Measurements from ENCODE around the gene MAGI2.
"Not testable (repeated sequence)": the region's sequence is repeated elsewhere in the genome, so short reads cannot be mapped to it uniquely, and the experiment has no call there.

MAGI2 gene

DNA sequence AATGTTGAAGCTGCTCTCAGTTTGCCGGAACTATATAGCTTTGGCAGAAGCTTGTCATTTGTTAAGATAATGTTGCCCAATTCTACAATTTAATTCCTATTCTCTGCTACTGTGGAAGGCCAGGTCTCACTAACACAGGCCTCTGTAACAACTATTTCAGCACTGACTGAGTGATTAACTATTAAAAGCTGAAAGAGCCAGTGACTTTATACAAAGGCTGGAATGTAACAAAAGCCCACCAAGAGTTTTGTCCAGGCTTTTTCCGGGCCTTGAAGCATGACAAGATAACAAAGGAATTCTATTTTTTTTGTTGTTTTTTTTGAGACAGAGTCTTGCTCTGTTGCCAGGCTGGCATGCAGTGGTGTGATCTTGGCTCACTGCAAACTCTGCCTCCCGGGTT is 859.3 kb downstream of the MAGI2 start:
- DNase-seq, result no peak

DNA sequence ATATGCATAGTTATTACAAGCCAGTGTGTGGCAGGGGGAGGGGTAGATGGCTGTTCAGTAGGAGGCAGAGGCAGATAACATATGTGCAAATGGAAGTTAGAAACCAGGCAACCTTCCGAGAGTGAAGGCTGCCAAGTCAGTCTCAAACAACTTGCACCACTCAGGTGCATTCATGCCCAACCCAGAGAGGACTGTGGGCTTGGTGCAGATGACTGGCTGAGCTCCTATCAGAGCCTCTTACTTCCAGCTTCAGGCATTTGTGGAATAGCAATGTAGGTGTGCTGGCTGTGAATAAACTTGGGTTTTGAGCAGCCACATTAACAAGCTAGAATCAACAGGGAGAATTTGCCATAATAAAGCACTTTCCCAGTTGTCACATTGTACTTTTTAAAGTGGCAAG is 865.1 kb downstream of the MAGI2 start:
- DNase-seq, result no peak

DNA sequence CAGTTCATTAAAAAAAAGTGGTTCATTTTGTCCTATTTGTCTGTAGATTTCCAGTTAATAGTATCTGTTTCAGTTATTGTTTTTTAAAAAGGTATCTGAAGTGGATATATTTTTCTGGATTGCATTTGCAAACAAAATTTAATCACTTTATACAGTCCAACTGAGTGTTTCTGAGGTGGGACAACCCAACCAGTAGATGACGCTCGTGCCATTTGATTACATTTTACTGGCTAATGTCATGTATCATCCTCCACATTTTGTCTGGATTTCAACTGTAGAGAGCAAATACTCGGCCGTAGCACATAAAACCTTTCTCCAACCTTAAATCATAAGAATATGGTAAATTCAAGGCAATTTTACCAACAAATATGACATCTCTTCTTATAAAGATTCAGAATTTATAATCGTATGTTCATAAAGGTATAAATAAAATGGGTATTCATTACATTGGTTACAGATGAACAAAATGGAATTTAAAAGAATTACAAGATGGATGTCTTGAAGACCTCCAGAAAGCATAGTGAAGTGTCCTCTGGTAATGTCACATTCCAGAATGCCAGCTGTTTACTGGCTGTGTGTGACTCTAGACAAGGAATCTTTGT is 865.9 kb downstream of the MAGI2 start:
- DNase-seq, result no peak

DNA sequence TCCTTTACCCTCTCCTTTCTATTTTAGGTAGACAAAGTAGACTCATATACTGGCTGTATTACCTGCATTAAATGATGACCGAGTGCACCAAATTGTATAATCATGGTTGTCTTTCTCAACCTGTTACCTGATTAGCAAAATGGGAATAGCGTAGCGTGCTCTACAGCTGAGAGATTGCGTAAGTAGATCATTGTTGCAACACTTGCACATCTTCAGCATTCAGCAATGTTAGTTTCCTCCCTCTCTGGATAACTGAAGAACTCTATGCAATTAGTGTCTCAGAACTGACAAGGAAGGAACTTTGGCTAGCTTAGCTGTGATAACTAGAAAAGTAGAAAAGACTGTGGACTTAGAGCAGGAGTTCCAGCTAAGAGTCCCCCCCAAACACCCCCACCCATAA is 867.5 kb downstream of the MAGI2 start:
- DNase-seq, result no peak

DNA sequence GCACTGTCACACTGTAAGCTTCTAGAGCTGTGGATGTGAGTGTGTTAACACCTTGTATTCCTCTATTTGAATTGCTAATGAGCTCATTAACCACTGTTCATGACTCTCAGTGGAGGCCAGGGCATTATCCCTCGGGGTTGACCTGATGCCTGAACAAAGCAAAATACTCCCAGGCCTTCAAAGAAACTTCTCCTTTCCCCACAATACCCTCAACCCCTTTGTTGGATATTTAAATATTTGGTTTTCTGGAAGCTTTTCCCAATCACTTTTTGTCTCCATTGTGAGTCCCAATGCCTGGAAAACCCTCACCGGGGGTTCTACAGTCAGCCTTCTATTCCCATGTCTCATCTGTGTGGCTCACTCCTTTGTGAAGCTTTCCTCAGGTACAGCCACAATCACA is 874.8 kb downstream of the MAGI2 start:
- DNase-seq, result no peak

DNA sequence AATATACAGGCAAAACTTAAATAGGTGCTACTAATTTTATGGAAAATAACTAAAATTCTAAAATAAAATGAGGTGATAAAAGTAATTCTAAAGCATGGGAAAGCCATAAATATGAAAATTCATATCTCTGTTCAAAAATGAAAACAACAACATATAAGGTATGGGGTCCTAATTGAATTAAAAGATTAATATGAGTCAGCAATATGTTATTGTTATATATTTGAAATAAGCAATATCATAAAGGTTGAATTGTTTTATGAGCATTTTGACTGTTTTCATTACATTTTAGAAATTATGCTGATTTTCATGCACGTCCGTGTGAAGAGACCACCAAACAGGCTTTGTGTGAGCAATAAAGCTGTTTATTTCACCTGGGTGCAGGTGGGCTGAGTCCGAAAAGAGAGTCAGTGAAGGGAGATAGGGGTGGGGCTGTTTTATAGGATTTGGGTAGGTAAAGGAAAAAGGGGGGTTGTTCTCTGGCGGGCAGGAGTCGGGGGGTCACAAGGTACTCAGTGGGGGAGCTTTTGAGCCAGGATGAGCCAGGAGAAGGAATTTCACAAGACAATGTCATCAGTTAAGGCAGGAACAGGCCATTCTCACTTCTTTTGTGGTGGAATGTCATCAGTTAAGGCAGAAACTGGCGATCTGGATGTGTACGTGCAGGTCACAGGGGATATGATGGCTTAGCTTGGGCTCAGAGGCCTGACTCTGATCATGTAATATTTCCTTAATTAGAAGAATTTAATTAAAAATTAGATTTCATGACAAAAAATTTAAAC is 876.1 kb downstream of the MAGI2 start:
- DNase-seq, result not testable (repeated sequence)

DNA sequence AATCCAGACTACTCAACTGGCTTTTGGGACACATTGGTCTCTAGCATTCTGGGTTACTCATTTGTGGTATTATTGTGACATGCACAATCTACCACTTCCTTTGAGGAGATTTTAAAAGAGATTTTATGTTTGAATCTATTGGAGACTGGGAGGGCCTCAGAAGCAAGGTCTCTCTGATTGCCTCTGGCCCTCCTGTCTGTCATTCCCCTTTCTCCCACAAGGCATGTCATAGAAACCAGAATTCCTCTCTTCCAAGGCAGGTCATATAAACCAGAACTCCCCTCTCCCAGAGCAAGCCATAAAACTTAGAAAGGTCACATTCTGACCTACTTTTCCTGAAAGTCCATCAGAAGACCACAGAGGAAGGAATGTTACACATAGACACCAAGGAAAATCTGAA is 877.2 kb downstream of the MAGI2 start:
- no peak for DNase-seq

DNA sequence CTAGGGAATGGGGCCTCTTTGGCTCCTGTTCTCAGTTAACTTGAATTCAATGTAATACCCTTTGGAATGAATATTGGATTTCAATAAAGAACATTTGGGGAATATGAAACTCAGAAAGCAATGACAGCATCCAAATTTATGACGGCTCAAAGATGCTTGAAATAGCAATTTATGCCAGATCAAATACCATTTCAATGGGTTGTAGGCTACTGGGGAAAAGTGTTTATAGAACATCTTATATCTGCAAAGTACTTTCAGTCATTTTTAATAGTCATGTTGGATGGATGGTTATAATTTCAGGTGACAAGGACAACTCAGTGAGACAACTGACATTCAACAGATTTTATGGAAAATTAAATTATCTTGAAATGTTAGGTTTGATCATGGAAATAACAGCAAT is 882.2 kb downstream of the MAGI2 start:
- DNase-seq, result no peak

DNA sequence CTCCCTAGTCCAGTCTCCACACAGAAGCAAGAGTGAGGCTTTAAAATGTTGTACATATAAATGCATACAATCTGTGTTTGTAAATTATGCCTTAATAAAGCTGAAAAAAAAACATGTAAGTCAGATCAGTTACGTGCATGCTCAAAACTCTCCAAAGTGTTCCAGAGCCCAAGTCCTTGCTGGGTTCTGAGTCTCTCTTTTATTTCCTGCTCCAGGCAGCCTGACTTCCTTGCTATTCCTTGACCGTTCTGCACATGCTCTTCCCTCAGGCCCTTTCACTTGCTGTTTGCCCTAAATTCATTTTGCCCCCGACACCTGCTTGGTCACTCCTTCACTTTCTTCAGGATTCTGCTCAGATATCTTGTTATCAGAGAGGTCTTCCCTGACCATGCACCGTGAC is 884.8 kb downstream of the MAGI2 start:
- DNase-seq, result no peak

DNA sequence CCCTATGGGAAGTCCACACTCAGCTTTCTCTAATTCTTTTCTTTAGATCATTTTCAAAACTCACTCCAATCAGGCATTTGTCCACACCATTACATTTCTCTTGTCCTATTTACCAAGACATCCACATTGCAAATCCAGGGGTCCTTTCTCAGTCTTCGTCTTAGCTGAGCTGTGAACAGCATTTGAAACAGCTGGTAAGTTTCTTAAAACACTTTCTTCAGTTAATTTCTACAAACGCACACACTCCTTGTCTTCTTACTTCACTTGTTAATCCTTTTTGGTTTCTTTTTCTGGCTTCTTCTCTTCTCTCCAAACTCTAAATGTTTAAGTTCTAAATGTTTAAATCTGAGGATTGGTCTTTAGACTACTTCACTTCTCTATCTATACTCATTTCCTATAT is 885.6 kb downstream of the MAGI2 start:
- DNase-seq, result no peak

DNA sequence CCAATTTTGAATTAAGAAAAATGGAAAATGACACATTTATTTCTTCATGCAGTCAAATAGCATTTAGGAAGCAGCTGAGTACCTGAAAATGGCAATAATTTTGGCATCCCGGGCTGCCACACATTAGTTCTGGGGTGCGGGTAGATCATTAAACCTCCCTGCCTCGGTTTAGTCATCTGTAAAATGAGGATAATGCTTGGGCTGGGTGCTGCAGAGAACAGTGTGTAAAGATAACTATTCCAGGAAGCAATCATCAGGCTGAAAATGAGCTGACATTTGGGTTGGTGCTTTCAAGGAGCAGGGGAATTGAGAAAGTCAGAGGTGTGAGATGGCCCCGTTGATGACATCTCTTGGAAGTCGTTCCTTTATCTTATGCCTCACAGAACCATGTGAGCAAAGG is 887.7 kb downstream of the MAGI2 start:
- no peak for DNase-seq

DNA sequence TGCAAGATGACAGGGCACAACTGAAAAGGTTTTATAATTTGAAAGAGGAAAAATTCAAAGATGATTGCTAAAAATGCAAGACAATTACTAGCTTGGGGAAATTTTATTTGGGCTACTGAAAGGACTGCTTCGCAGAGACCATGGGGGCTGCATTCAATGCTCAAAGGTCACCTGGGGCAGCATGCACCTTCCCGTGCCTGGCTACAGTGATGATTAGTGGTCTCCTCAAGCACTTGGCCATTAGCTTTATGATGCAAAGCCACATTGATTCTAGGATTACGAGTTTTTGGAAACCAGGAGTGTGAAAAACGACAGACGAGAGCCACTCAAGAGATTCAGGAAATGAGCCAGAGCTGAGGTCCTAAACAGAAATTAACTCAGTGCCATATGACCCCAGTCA is 890.3 kb downstream of the MAGI2 start:
- no peak for DNase-seq

DNA sequence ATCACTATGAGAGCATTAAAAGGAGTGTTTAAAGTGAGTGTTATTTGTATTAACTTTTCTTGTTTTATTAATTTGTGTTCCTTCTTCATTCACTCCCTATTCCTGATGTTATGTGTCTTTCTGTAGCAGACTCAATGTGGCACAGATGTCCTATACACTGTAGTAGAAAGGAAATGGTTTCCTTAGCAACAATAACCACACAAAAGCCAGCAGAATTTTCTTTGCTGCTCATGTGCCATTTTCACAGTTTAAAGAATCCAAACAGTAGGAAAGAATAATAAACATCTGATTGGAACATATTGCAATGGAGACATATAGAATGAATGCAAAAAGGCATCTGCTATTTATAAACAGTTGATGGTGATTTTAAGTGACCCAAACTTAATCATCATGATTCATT is 891.3 kb downstream of the MAGI2 start:
- no peak for DNase-seq

DNA sequence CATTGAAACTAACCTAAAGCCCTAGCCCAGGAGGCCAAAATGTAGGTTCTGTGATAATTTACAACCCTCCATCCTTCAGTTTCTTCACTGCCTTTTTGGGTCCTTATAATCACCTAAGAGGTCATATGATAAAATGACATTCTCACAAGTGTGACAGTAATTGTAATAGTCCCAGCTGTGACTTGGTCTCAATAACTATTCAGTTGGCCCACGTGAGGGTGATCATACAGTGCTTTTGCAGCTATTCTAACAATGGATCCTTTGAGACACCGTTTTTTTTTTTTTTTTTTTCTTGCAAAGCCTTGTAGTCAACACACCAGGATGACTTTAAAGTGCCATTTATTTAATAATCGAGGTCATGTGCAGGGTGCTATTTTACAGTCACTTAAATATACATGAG is 894.9 kb downstream of the MAGI2 start:
- no peak for DNase-seq

DNA sequence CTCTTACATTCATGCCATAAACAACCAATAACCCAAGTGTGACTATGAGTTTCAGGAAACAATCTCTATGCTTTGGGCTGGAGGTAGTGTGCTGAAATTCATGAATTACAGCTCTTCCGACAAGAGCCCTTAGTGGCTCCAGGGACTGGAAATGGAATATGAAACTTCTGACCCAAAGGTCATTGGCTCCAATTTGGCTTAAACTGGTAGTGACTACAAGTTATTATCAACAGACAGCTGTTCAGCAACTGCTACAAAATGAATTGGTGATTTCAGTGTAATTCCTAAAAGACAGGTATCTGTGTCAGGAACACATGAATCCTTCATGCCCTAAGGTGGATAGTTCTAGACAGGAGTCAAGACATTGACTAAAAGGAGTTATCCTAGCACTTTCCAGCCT is 909.5 kb downstream of the MAGI2 start:
- no peak for DNase-seq

DNA sequence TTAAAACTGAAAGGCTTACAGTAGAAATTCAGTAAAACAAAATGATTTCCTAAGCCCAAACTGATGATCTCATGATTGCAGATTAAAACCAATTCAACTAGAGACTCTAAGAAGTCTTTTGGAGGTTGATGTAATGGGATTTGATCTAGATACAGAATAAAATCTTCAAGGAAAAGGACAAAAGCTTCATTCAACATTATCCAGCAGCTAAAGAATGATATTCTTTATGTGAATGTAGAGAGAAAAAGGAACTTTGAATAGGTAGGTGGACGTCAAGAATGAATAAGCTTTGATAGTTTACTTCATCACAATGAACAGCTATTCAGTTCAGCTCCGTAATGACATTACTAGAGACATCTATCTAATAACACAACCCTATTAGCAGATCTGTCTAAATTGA is 910.5 kb downstream of the MAGI2 start:
- DNase-seq, result no peak

DNA sequence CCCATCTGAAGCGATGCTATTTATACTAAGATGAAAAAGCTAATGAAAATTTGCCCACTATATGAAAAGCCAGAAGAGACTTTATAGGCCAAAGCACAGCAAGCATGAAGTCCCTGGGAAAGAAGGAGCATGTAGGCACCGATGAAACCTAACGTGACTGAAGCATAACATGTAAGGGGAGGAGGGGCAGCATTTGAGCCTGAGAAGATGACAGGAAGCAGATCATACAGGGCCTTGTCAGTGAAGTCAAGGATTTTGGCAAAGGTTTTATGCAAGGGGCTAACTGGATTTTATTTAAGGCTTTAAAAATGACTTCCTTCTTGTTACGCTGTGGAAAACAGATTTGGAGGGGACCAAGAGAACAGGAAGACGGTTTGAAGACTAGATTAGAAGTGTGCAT is 910.9 kb downstream of the MAGI2 start:
- DNase-seq, result no peak

DNA sequence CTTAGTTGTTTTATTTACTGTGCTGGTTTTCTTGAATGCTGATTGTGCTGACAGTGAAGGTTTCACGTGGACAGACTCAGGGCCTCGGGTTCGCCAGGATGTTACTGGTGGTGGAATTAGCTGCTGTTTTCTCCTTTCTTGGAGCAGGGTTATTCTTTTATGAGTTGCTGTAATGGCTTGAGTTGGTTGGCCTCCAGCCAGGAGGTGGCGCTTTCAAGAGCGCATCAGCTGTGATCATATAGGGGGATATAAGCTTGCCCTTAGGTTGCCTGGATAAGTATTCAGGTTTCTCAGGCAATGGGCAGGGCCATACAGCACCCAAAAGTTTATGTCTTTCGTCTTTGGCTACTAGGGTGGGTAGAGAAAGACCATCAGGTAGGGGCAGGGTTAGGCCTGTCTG is 913.6 kb downstream of the MAGI2 start:
- no peak for DNase-seq

DNA sequence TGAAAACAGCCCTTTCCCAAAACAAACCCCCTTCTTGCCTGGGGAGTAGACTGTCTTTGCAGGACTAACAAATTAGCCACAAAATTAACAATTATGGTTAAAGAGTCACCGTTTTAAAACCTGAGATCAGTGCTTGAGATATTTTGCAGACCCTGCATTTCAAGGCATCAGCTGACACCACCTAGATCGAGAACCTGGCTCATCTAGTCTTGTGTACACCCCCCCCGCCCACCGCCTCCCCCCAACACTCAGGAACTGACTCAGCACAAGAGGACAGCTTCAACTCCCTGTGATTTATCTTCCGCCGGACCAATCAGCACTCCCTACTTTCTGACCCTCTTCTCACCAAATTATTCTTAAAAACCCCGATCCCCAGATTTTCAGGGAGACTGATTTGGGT is 917.8 kb downstream of the MAGI2 start:
- no peak for DNase-seq

DNA sequence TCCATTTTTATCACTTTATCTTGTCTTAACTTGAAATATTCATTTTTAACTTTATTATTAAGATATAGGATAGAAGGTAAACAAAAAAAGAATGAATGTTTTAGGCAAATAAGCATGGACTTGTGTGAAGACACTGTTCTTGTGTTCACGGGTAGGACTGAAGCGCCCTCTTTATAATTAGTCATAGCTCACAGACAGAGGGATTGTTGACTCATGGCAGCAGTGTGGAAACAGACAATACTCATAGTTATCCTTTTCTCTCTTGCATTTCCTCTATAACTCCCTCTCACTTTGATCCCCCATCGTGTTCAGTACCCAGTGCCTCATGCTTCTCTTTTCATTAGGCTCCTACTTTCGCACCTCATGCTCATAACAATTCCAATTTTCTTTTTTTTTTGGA is 923.1 kb downstream of the MAGI2 start:
- DNase-seq, result no peak

DNA sequence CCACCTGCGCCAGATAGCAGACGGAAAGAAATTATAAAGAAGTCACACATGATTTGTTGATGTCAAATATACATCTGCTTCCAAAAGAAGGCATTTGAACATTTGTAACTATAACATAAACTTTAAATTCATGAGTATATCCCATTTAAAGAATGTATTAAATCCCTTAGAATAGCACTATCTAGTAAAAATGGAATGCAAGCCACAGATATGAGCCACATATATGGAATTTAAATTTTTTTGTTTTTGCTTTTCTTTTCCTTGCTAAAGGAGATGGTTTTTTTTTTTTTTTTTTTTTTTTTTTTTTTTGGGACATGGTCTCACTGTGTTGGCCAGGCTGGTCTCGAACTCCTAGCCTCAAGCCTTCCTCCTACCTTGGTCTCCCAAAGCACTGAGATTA is 924.1 kb downstream of the MAGI2 start:
- DNase-seq, result no peak

DNA sequence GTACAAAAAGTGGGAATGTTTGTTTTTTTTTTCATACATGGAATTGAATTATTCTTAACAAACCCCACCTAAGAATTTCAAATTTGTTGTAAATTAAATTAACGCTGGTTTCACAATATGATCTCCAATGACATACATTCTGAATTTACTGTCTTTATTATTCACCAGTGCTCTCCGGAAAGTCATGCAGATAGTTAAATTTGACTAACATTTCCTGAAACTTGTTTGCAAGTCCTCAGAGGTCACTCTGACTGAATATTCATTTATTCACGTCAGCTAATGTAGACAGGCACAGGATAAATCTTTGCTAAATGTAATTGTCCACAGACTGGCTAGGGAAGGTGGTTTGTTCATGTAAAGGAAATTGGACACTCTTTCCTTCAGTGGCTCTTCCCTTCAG is 924.5 kb downstream of the MAGI2 start:
- no peak for DNase-seq

DNA sequence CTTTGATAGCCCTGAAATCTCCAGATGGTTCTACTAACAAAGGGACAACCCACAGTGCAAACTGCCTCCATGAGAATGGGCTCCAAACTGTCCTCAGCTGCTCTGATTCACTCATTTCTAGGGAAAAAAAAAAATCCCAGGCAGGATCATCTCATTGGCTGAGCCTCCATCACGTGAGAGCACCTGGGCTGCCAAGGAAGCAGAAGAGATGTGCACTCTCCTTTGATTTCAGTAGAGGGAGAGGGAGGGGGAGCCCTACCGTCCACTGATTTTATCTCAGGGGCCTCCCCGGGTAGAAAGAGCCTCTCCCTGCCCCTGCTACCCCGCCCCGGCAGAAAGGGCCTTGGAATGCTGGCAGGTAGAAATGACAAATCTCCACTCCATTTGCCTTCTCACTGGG is 929.5 kb downstream of the MAGI2 start:
- no peak for DNase-seq

DNA sequence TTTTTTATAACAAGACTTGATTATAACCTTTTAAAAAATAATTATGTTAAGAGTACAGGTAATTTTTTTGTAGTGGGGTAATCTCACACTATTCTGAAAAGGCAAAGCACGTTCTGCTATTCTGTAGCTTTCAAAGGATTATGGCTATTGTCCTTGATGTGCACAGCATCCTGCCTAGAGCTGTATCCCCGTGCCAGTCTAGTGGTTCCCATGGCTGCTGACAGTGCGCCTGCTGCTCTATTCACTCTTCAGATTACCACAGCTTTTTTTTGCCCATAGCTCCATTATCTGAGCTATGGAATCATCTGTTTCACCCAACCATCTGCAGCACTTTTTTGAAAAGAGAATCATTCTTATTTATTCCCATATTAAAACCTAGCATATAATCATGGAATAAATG is 931.5 kb downstream of the MAGI2 start:
- no peak for DNase-seq

DNA sequence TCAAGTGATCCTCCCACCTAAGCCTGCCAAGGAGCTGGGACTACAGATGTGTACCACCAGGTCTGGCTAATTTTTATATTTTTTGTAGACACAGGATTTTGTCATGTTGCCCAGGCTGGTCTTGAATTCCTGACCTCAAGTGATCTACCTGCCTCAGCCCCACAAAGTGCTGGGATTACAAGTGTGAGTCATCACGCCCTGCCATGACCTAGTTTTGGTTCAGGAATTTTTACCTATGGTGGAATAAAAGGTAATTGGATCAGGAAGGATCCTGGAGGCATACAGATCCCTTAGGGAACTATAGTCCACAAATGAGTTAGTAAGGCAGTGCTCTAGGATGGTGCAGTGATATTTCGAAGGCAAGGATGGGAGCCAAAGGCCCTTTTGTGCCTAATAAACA is 937.0 kb downstream of the MAGI2 start:
- DNase-seq, result no peak
